Mesenteric fat pad (tissue), 1 donor: Measurements from ENCODE around the gene TMC1. TPM values are rescaled to one million over a fixed set of nuclear protein-coding genes. Genes with fewer than 3 reads are reported as not detected.
"Not testable (repeated sequence)": the region's sequence is repeated elsewhere in the genome, so short reads cannot be mapped to it uniquely, and the experiment has no call there.

ENCODE experiments used
- DNase-seq: peaks from one replicate; pipeline ENCODE4 v3.0.0-alpha.2; 2020; ENCODE audit warnings: low spot score
- total RNA-seq: library from RNA; stranded (reverse); fragmentation: NEBNext Ultra II Directional; extraction: Animal tissue kit (Norgen Biotek cat#: 25700); gene quantifications from one replicate; pipeline ENCODE4 v1.2.1, GENCODE V29; 2021
- donor health status: DM: yes; HTN: yes; CAD: no.

The TMC1 gene
- total RNA-seq, 1 donor from 2014 or later = 0.48 TPM

DNA sequence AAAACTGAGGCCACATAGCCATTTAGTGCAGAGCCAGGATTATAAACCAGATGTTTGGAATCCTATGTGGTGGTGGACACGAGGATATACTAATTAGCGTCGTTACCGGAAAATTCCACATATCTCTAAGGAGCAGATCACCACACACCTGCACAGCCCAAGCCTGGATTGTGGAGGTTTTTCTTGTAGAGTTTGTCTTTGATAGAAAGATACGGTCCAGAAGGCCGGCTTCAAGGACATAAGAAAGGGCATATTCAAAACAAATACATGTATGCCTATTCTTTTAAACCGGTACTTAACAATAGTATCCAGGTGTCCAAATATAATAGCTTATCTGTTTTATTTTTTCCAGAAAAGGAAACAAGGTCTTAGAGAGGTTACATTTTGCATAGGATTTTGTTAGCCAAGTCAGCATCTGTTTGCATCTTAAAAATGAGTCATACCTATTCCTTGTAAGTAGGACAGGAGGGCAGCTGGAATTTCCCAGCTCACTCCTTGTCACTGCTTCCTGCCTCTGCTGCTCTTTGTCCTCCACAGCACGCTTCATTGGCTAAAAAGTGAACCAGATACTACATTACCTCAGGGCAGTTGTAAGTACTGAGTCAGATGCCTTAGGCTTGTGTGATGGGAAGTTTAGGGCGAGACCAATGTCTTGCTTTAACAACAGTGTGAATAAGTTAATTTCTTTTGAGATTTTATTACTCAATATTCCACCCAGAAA lies 3.6 kb downstream of the TMC1 start:
- DNase-seq = no peak

DNA sequence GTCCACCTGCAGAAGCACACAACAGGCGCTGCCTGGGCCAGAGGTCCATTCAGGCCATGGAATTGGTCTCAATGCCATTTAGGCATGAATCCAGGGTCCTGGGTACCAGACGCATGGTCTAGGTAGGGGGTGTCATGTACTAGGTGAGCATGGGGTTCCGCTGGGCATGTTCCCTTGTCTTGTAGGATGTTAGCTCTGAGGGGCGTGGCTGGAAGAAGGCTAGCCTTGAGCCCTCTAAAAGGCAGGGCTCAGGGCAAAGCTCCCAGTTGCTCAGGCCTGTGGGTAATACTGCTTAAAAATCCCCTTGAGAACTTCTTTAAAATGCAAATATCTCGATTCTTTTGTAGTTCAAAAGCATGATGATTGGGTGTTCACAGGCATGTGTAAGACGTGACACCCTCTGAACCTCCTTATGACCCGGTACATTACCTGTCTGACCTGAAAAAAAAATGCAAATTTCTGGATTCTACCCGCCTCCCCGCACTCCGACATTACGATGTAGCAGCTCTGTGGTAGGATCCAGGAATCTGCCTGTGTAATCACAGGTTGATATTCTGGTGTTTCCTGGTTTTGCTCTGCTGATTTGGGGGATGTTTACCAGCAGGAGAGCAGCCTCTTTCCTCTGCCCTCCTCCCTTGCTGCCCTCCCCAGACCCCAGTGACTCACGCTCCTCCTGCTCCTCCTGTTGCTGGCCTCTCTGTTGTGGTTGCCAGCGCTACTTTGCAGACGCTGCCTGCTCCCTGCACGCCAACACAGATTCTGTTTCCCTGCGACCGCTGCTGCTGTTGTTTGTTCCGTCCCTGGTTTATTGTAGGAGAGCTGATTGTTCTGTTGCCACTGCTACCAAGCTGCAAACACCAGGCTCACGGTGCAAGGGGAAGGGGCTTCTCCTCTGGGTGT lies 5.7 kb downstream of the TMC1 start:
- no peak for DNase-seq

DNA sequence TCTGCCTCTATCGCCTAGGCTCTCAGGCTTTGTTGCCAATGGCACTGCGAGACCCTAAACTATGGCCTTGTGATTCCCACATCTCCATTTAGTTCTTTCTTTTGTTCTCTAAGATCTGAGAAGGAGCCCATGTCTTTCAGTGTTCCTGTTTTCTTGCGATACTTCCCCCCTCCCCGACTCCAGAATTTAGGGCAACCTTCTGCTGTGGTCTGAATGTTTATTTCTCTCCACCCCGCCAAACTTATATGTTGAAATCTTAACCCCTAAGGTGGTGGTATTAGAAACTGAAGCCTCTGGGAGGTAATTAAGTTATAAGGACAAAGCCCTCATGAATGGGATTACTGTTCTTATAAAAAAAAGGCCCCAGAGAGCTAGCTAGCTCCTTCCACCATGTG lies 6.4 kb downstream of the TMC1 start:
- DNase-seq = no peak

DNA sequence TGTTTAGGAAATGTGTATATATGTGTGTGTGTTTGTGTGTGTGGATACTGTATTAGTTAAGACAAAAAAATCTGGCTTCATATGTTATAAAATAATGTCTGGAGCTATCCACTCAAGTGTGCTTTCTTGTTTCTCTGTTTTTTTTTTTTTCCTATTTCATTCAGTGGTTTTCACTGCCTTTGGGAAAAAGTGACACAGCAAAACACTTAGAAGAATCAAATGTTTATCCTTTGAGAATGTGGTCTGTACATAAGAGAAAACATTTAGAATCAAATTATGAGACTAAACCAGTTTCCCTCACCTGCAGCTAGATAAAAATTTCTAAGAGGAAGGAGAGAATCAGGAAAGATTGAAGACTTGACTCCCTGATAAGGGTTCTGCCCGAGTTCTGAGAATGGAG lies 8.1 kb downstream of the TMC1 start:
- DNase-seq = no peak

DNA sequence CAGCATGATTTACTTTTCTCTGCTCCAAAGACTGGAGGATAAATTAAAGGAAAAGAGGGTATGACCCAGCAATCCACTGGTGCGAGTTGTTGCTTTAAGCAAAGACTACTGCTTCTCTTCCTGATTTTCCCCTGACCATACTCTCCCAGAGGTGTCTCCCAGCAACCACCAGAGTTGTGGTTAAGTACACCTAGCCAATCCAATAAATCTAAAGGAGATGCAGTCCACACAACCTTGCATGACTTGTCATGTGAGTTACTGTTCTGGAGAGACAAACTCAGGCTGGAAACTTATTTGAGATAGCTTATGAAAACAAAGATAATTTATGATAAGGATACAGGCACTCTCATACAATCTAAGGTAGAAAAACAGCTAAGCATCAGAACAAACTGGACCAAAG lies 11.9 kb downstream of the TMC1 start:
- DNase-seq = no peak

DNA sequence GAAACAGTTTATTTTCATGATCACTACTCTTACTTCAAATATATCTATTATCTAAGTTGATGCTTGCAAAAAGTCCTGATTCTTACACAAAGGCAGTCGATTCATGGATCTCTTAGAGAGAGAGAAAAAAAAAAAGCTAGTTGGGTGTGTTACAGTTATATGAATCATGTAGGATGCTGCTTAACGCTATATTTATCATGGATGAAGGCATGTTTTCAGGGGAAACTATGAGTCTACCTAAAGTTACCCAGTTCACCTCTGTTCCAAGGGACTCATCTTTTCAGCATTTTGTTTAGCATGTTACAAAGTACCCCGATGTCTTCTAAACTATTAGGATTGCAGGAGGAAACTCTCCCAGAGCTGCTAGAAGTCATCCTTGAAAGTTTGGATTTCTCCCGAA lies 13.5 kb downstream of the TMC1 start:
- no peak for DNase-seq

DNA sequence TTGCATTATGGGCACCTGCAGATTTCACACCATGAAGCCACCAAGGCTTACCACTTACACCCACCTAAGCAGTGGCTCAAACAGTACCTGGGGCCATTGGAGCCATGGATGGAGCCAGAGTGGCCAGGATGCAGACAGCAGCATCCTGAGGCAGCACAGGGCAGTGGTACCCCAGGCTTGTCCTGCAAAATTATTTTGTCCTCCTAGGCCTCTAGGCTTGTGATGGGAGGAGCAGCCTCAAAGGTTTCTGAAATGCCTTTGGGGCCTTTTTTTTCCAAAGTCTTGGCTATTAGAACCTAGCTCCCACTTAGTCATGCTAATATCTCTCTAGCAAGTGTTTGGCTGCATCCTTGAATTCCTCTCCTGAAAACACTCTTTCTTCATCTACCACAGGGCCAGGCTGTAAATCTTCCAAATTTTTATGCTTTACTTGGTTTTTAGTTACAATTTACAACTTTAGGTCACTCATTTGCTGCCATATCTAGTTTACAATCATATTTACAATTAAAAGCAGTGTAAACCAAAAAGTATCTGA lies 15.7 kb downstream of the TMC1 start:
- DNase-seq = no peak

DNA sequence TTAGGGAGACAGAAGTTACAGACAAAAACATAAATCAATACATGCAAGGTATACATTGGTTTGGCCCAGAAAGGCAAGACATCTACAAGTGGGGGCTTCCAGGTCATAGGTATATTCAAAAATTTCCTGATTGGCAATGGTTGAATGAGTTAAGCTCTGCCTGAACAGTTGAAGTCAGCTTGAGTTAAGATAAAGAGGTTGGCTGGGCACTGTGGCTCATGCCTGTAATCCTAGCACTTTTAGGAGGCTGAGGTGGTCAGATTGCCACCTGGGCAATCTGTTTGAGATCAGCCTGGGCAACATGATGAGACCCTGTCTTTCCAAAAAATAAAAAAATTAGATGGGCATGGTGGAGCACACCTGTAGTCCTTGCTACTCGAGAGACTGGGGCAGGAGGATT lies 16.3 kb downstream of the TMC1 start:
- DNase-seq = no peak

DNA sequence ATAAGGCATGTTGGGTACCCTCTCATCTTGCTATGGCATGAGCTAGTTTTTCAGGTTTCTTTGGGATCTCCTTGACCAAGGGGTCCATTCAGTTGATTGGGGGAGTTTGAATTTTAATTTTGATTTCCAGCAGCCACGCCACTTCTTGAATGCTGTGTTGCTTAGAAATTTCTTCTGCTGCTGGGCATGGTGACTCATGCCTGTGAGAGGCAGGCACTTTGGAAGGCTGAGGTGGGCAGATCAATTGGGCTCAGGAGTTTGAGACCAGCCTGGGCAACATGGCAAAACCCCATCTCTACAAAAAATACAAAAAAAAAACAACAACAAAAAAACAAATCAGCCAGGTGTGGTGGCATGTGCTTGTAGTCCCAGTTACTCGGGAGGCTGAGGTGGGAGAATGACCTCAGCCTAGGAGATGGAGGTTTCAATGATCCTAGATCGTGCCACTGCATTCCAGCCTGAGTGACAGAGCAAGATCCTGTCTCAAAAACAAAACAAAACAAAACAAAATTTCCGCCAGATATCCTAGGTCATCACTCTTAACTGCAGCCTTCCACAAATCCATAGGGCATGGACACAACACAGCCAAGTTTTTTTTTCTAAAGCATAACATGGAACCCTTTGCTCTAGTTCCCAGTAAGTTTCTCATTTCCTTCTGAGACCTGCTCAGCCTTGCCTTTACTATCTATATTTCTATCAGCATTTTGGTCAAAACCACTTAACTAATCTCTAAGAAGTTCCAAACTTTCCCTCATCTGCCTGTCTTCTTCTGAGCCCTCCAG lies 17.7 kb downstream of the TMC1 start:
- no peak for DNase-seq

DNA sequence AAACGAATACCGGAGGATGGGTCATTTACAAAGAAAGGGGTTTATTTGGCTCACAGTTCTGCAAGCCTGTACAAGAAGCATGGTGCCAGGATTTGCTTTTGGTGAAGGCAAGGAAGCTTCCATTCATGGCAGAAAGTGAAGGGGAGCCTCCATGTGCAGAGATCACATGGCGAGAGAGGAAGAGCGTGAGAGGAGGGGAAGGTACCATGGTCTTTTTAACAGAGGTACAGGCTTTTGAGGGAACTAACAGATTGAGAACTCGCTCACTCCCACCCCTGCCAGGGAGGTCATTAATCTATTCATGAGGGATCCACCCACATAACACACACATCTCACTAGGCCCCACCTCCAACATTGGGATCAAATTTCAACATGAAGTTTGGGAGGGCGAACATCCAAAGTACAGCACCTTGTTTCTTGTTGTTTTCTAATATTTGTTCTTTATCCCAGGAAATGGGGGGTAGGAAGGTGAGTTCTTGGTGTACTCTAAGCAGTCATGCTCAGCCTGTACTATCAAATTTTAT lies 18.5 kb downstream of the TMC1 start:
- DNase-seq = no peak

DNA sequence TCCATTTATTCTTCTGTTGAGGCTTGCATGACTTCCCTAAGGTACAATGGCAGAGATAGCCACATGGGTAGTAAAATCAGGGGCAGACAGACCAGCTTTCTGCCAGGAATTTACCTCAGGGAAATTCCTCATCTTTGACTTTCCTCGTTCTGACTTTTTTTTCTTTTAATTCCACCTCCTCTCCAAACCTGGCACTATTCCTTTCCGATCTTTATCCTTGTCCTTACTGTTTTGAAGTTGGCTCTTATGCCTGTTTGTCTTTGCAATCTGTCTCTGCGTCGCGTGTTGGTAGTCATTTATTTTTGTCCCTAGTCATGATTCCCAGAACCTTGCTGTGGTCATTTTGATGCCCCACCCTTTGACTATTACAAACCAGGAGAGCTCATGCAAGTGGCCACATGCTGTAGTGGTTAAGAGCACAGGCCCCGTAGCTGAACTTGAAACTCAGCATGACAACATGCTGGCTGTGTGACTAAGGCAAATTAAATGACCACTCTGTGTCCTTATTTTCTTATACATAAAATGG lies 19.0 kb downstream of the TMC1 start:
- no peak for DNase-seq

DNA sequence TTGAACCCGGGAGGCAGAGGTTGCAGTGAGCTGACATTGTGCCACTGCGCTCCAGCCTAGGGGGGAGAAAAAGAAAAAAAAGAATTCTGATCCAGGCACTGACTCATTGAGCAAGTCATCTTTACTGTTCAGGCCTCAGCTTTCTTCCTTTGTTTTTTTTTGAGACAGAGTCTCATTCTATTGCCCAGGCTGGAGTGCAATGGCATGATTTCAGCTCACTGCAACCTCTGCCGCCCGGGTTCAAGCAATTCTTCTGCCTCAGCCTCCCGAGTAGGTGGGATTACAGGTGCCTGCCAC lies 21.1 kb downstream of the TMC1 start:
- not testable (repeated sequence) for DNase-seq

DNA sequence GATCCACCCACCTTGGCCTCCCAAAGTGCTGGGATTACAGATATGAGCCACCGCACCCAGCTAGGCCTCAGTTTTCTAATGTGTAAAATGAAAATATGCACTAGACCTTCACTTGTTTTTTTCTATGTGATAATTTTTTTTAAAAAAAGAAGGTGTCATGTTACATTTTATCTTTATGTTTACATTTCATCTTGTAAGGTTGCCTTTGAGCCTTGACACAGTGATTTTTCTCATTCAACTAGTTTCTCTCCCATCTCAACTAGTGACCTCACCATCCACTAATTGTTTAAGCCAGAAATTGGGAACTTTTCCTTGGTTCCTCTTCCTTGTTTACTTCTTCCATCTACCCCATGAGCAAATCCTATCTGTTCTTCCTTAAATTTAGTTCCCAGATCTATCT lies 21.5 kb downstream of the TMC1 start:
- no peak for DNase-seq

DNA sequence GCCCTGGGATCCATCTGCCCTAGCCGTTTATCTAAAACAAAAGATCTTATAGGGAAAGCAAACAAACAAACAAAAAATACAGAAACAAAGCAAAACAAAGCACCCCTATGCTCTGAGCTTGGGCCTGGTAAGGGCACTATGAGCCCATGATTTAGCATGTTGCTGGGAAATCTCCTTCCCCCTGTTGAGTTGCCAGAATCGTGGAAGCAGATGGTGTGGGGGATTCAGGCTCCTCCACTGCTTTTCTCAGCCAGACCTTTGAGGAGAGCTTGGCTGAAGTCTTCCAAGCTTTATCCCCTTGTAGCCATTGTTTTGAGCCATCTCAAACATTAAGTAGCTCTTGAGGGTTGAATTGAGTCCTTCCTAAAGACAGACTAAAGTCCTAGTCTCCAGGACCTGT lies 29.9 kb downstream of the TMC1 start:
- DNase-seq = no peak

DNA sequence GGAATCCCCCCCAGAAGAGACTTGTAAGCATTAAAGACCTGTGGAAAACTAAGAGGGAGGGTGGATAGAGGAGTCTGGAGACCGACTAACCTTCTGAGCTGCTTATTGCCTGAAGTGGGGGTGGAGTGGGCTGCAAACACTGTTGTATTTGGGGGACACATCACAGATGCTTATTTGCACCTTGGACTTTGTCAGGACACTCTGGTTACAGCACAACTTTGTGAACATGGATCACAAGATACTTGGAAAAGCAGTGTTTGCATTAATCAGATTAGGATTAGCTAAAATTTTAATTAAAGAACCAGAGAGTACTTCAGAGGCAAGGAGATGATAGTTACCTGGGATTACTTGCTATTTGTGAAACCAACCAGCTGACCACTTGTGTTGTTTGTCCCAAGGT lies 30.9 kb downstream of the TMC1 start:
- DNase-seq = no peak

DNA sequence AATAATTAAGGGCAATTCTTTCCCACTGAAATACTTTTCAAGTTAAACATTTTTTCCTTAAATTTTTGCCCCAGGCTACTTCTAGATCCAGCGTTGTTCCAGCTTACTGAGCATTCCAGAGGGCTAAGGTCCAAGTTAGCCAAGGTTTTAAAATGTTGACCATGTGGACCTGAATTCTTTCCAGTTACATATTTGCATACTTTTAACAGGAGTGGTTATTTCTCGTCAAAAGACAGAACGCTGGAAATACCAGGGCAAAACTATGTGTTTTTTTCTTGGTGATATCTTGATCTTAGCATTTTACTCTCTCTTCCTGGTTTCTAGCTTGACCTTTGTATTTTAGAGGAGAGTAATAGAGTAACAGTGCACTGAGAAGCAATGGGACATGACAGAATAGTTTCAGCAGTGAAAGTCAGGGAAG lies 32.8 kb downstream of the TMC1 start:
- DNase-seq = no peak

DNA sequence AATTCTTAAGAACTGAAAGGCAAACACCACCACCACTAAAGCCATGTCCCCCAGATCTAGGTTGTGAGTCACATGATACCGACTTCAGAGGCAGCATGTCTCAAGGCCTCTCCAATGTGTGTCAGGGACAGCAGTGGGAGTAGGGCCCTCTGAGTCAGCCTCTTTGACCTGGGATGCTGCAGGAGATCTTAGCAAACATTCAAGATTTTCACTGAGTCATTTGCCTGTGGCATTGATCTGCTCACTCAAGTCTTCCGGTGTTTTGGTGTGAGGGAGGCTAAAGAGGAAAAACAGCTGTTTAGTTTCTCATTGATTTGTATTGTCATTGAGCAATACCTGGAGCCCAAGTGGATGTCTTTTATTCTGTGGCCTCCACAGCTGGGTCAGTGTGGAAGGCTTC lies 36.1 kb downstream of the TMC1 start:
- no peak for DNase-seq

DNA sequence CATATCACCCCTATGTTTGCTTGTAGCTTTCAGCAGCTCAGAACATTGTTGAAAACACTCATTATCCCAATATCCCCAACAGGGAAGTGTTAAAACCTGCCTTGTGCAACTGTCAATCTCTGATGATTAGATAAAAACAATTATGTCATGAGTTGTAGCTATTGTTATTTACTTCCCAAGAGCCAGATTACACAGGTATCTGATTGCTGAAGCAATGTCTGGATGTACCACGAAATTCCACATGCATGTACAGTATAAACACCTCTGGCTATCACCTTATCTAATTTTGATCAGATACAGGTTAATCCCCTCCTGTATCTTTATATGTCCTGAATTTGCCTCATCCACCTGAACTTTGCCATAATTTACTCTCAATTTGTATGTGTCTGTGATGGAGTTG lies 38.7 kb downstream of the TMC1 start:
- DNase-seq = no peak

DNA sequence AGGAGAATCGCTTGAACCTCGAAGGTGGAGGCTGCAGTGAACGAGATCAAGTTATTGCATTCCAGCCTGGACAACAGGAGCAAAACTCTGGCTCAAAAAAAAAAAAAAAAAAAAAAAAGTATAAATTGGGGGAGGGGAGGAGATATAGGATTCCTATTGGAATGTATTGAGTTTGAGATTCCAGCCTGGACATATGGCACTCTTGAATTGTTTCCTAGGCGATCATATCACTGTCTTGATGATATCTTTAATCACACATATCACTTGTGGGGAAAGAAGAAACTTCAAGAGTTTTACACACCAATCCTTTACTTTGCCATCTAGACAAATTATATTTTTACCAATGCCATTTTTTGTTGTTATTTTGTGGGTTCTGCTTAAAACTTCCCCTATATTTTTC lies 42.4 kb downstream of the TMC1 start:
- no peak for DNase-seq

DNA sequence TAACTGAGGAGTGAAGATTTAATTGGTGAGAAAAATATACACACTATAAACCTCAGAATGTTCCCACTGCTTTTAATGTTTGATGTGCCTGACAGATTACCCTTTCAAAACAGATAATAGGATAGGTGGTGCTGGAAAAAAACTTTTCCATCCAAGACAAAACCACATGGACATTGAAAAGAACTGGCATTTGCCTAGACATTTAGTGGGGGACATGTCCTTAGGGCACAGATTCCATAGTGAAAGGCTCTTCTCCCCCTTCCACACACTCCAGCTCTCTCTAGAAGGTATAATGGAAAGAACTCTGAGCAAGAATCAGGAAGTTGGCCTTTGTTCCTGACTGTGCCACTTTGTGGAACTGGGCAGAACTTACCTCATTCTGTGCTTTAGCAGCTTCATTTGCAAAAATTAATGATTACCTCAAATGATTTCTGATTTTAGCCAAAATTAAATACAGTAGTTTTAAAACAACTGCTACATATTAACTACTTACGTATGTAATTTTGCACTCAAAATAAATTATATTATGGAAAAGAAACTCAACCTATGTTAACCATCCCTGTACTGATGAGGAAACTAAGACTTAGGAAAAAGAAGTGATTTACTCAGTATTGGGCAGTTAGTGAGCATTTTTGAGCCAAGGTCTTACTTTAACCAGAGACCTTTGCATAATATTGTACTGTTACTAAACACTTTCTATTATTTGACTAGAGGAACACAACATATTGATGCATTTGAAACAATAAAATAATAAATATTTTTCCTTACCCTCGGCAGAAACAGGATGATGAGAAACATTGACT lies 43.3 kb downstream of the TMC1 start:
- DNase-seq = no peak

DNA sequence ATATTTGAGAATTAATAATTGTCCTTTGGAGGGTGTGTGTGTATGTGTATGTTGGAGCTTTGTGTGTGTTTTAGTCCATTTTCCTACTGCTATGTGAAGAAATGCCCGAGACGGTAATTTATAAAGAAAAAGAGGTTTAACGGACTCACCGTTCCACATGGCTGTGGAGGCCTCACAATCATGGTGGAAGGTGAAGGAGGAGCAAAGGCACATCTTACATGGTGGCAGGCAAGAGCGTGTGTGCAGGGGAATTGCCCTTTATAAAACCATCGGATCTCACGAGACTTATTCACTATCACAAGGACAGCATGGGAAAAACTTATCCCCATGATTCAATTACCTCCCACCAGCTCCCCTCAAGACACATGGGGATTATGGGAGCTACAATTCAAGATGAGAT lies 44.1 kb downstream of the TMC1 start:
- DNase-seq = no peak
